Measurements from ENCODE around the gene LARGE1. TPM values are rescaled to one million over a fixed set of nuclear protein-coding genes. Genes with fewer than 3 reads are reported as not detected.

The LARGE1 gene
- total and polyA plus RNA-seq, 2 of the 8 experiments (the other 6 are each of a cell fraction or from before 2014, with no cell fraction given) = 43.7 to 83.0 TPM

DNA sequence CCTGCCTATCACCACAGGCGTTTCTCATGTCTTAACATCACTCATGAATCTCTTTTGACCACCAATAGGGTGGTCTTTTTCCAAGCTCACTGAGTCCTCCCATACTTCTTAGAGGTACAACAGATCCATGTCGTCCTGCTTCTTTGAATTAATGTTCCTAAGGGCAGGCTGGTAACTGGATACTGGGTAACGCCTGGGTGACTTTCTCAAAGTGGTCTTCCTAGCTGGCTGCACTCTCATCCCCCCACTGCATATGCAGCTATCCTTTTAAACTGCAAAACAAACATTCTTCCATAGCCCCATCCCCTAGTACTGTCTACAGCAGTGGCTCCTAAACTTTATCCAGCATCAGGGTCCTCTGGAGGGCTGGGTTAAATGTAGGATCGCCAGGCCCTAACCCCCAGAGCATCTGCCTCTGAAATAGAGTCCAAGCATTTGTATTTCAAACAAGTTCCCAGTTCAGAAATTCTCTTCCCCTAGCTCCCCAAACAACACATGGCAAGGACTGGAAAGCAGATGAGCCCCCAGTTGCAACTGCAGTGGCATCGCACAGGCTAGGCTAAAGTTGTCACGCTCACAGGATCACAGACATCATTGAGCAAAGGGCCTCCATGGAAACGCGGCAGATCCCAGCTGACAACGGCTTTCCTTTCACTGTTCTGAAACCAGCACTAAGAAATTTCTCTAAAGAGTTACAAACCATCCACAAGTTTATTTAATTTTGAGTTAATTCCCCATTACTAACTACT is 204.9 kb downstream of the LARGE1 start:
- no peak overlapping the region for H2AFZ ChIP-seq (ENCODE audit: low read length)
- no peak overlapping the region for H3K4ac ChIP-seq (replicated peaks; ENCODE audit: insufficient read length, low read depth, low read length)
- POLR2A ChIA-PET (ENCODE audit: partially characterized antibody) = interaction anchor here (0.9 kb wide), 1 partner anchor 10 kb away, joined by 3 read pairs; no protein-coding TSS in a partner anchor
- peaks cover 0 to 4% of the 10 kb centered on the region in 2 experiments for H4K20me1 ChIP-seq (replicated peaks in 1 of 2; ENCODE audit: control insufficient read depth in 1 of 2, insufficient read depth in 2 of 2, low read length in 2 of 2)
- H4K5ac ChIP-seq (ENCODE audit: insufficient read length, low read depth, low read length) = no peak overlapping the region
- no peaks in the 10 kb centered on the region; the same call in 1 of the 2 replicates for H3K23me2 ChIP-seq (ENCODE audit: low read depth, low read length)
- no peak overlapping the region for H3K9ac ChIP-seq (replicated peaks in 1 of 4; ENCODE audit: extremely low read depth in 1 of 4, low read depth in 3 of 4, low read length in 3 of 4)
- H4K91ac ChIP-seq (replicated peaks; ENCODE audit: insufficient read length, low read length) = no peak overlapping the region
- no peak overlapping the region for H3K14ac ChIP-seq (ENCODE audit: insufficient read length)
- DNase-seq (ENCODE audit: low read depth in 1 of 2, low spot score in 2 of 2) = no peak
- H2BK5ac ChIP-seq (ENCODE audit: low read depth, low read length) = no peak overlapping the region
- H2BK20ac ChIP-seq (ENCODE audit: low read length) = no peak overlapping the region
- H3K79me1 ChIP-seq (ENCODE audit: low read depth, low read length) = peaks cover 6% of the 10 kb centered on the region
- no peak for FAIRE-seq
- no peak overlapping the region for H3K56ac ChIP-seq (replicated peaks; ENCODE audit: insufficient read length, low read depth, low read length)
- no peak overlapping the region for H2AK5ac ChIP-seq (ENCODE audit: low read depth, low read length)
- H4K8ac ChIP-seq (ENCODE audit: extremely low read depth, insufficient read depth, low read length) = no peak overlapping the region
- no peak overlapping the region for H2BK120ac ChIP-seq (replicated peaks; ENCODE audit: low read depth, low read length)
- 91% methylated on average over 9 of the region's 9 CpGs; no CpG with 5 or more reads in 1 of the 2 experiments for WGBS, 2 experiments (ENCODE audit: extremely low coverage in 1 of 2, insufficient coverage in 1 of 2, insufficient read length in 1 of 2, insufficient replicate concordance in 2 of 2, low coverage in 1 of 2, low lambda C conversion rate in 2 of 2, missing lambda C conversion rate in 1 of 2)
- H2BK15ac ChIP-seq (ENCODE audit: low read length) = no peak overlapping the region
- H3K18ac ChIP-seq (ENCODE audit: extremely low read depth, low read length) = no peak overlapping the region
- no peaks in the 10 kb centered on the region for H3K4me1 ChIP-seq (replicated peaks in 1 of 4; ENCODE audit: control insufficient read depth in 3 of 4, insufficient read depth in 4 of 4, low read length in 3 of 4)
- peaks cover 0 to 82% of the 10 kb centered on the region in 2 experiments; a peak in 2 of 4 replicates for H3K79me2 ChIP-seq (ENCODE audit: control insufficient read depth in 1 of 2, insufficient read depth in 2 of 2, low read length in 2 of 2)
- no peak overlapping the region for H3K23ac ChIP-seq (ENCODE audit: insufficient read length)
- CTCF ChIA-PET (ENCODE audit: partially characterized antibody) = interaction anchor here (0.8 kb wide), 1 partner anchor 18 kb away, joined by 4 read pairs; no protein-coding TSS in a partner anchor
- no peak overlapping the region for H2BK12ac ChIP-seq (ENCODE audit: low read depth, low read length)
- H3K27me3 ChIP-seq (replicated peaks in 1 of 4; ENCODE audit: control insufficient read depth in 3 of 4, extremely low read depth in 1 of 4, insufficient read depth in 3 of 4, low read length in 3 of 4) = no peaks in the 10 kb centered on the region
- no peak overlapping the region for H3K27ac ChIP-seq (ENCODE audit: low read depth, low read length)
- no peak overlapping the region for H3K4me2 ChIP-seq (ENCODE audit: insufficient read depth in 1 of 2, low read depth in 2 of 2, low read length in 2 of 2)
- peaks cover 3 to 7% of the 10 kb centered on the region in 2 experiments; a peak in 2 of 4 replicates for H3K9me3 ChIP-seq (ENCODE audit: insufficient read depth in 2 of 2, low read depth in 1 of 2, low read length in 1 of 2)
- peaks cover 0 to 11% (median 0%) of the 10 kb centered on the region in 4 experiments; a peak in 2 of 8 replicates for H3K36me3 ChIP-seq (ENCODE audit: control insufficient read depth in 2 of 4, insufficient read depth in 4 of 4, low read length in 3 of 4)
- H3K4me3 ChIP-seq (ENCODE audit: extremely low read depth in 1 of 4, insufficient read depth in 2 of 4, low read depth in 3 of 4, low read length in 4 of 4) = no peak overlapping the region
- TF ChIP-seq E2F6 (IDR thresholded peaks at IDR 0.05) = no peak
- TF ChIP-seq SRF (IDR thresholded peaks at IDR 0.05; ENCODE audit: low read depth, low read length) = no peak
- no peak for TF ChIP-seq RBBP5 (IDR thresholded peaks at IDR 0.05; ENCODE audit: borderline replicate concordance, low read depth, low read length)
- no peak for TF ChIP-seq GABPA (IDR thresholded peaks at IDR 0.05; ENCODE audit: borderline replicate concordance, insufficient read depth, low read length)
- TF ChIP-seq HDAC6 (IDR thresholded peaks at IDR 0.05; ENCODE audit: low read depth, low read length) = no peak
- TF ChIP-seq KDM5A (IDR thresholded peaks at IDR 0.05; ENCODE audit: low read length) = no peak
- TF ChIP-seq CEBPB (IDR thresholded peaks at IDR 0.05; ENCODE audit: low read depth, low read length) = no peak
- TF ChIP-seq BACH1 (IDR thresholded peaks at IDR 0.05; ENCODE audit: low read length) = no peak
- no peak for TF ChIP-seq SIX5 (IDR thresholded peaks at IDR 0.05; ENCODE audit: low read depth, low read length)
- no peak for TF ChIP-seq MAX (IDR thresholded peaks at IDR 0.05)
- TF ChIP-seq, protein P1, sequence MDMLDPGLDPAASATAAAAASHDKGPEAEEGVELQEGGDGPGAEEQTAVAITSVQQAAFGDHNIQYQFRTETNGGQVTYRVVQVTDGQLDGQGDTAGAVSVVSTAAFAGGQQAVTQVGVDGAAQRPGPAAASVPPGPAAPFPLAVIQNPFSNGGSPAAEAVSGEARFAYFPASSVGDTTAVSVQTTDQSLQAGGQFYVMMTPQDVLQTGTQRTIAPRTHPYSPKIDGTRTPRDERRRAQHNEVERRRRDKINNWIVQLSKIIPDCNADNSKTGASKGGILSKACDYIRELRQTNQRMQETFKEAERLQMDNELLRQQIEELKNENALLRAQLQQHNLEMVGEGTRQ (IDR thresholded peaks at IDR 0.05; ENCODE audit: low read length) = no peak
